NCI-H1417 treated with DMSO at 0.1 percent for 48 hours (cell line): ENCODE data around the gene ATP1A4.

Experiments used
- DNase-seq: peaks from one replicate; lab custom pipeline; 2025; lab: John Stamatoyannopoulos, UW

Gene ATP1A4

GRCh38 chr1:160206421-160207117 lies 55.2 kb downstream of the ATP1A4 start:
- DNase-seq, result no peak

- DNase-seq, result no peak
Measured at GRCh38 chr1:160207118-160207650, 55.8 kb downstream of the ATP1A4 start.

GRCh38 chr1:160207771-160208556 lies 56.6 kb downstream of the ATP1A4 start:
- DNase-seq, result no peak

GRCh38 chr1:160208557-160209320 lies 57.3 kb downstream of the ATP1A4 start:
- DNase-seq, result no peak

GRCh38 chr1:160209321-160210046 lies 58.1 kb downstream of the ATP1A4 start:
- no peak for DNase-seq

GRCh38 chr1:160210561-160210960 lies 59.2 kb downstream of the ATP1A4 start:
- DNase-seq, result no peak

GRCh38 chr1:160211046-160211790 lies 59.8 kb downstream of the ATP1A4 start:
- no peak for DNase-seq

- no peak for DNase-seq
Measured at GRCh38 chr1:160214481-160215140, 63.2 kb downstream of the ATP1A4 start.

- DNase-seq, result no peak
Measured at GRCh38 chr1:160216301-160216700, 64.9 kb downstream of the ATP1A4 start.

GRCh38 chr1:160217481-160218051 lies 66.2 kb downstream of the ATP1A4 start:
- DNase-seq, result no peak

GRCh38 chr1:160219062-160219929 lies 67.9 kb downstream of the ATP1A4 start:
- DNase-seq, result no peak

GRCh38 chr1:160220301-160220700 lies 68.9 kb downstream of the ATP1A4 start:
- DNase-seq, result no peak

GRCh38 chr1:160221089-160221488 lies 69.7 kb downstream of the ATP1A4 start:
- no peak for DNase-seq

GRCh38 chr1:160222546-160222945 lies 71.1 kb downstream of the ATP1A4 start:
- DNase-seq, result no peak

GRCh38 chr1:160224606-160225005 lies 73.2 kb downstream of the ATP1A4 start:
- DNase-seq, result no peak

GRCh38 chr1:160225345-160225744 lies 73.9 kb downstream of the ATP1A4 start:
- DNase-seq, result no peak

GRCh38 chr1:160226623-160227022 lies 75.2 kb downstream of the ATP1A4 start:
- no peak for DNase-seq

GRCh38 chr1:160227034-160227433 lies 75.6 kb downstream of the ATP1A4 start:
- no peak for DNase-seq

- DNase-seq, result no peak
Measured at GRCh38 chr1:160227561-160227960, 76.2 kb downstream of the ATP1A4 start.
